Activated T-helper 2 cell treated with anti-CD3 and anti-CD28 coated beads, Interferon-gamma antibody, Interleukin-2, Interleukin-4, amounts not matched to agents 10 μg/mL and 5 μg/mL and 100 μg/mL, durations not matched to agents 14 hours and 24 hours and 36 hours (primary cell): Measurements from ENCODE around the gene TNXB. TPM values are rescaled to one million over a fixed set of nuclear protein-coding genes. Genes with fewer than 3 reads are reported as not detected.

ENCODE experiments used
- DNase-seq: peaks from one replicate; pipeline ENCODE4 v3.0.0; 2021; ENCODE audit warnings: low spot score
- H3K27ac Mint-ChIP-seq: one replicate; pipeline ENCODE4 v1.8.0; 2021; ENCODE audit warnings: mixed read lengths
- H3K27me3 Mint-ChIP-seq: one replicate; pipeline ENCODE4 v1.8.0; 2021; ENCODE audit warnings: low read depth, mixed read lengths
- H3K36me3 Mint-ChIP-seq: one replicate; pipeline ENCODE4 v1.8.0; 2021; ENCODE audit warnings: low read depth, mixed read lengths
- H3K4me1 Mint-ChIP-seq: one replicate; pipeline ENCODE4 v1.8.0; 2021; ENCODE audit warnings: low read depth, mixed read lengths
- H3K4me3 Mint-ChIP-seq: one replicate; pipeline ENCODE4 v1.8.0; 2021; ENCODE audit warnings: low read depth, mild to moderate bottlenecking, moderate library complexity, mixed read lengths
- H3K9me3 Mint-ChIP-seq: one replicate; pipeline ENCODE4 v1.8.0; 2021; ENCODE audit warnings: mixed read lengths
- intact Hi-C: fragments of 100-400 bp; cut with micrococcal nuclease; formaldehyde crosslinking; loops from one replicate; pipeline ENCODE4 v1.15.1; 2023
- total RNA-seq: library from RNA; stranded (reverse); gene quantifications from 2 replicates; pipeline ENCODE4 v1.2.3, GENCODE V29; 2022

The TNXB gene
- total RNA-seq, 1 donor from 2014 or later = 5.0 TPM

DNA sequence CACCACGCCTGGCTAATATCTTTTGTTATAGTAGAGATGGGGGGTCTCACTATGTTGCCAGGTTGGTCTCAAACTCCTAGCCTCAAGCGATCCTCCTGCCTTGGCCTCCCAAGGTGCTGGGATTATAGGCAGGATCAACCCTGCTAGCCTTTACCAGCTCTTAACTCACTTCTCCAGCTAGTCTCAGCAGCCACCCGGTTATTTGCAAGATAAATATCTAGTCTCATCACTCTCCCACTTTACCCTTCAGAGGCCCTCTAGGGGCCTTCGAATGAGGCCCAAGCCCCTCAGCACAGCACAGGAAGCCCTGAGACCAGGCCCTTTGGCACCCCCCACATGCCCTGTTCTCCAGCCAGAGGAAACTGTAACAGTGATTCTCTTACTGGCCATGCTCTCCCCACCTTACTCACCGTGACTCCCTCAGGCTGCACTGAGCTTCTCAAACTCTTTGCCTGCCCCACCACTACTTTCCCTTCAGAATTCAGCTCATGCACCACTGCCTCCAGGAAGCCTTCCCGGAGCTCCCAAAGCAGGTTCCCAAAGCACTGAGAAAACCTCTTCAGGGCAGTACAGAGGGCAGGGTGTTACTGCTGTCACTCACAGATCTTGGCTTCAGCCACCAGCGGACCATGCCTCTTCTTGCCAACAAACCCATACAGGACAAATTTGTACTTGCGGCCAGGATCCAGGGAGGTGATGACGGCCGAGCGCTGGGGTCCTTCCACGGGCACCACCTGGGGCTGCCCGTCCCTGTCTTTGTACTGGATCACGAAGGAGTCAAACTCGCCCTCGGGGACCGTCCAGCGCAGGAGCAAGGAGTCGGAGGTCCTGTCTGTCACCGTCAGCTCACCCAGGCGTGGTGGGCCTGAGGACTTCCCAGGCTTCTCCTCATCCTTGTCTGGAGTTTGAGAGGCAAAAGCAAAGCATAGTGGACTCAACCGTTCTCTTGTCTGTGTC is 25.0 kb downstream of the TNXB start:
- H3K36me3 Mint-ChIP-seq = no peaks in the 10 kb centered on the region
- no peak overlapping the region for H3K4me3 Mint-ChIP-seq
- no peaks in the 10 kb centered on the region for H3K9me3 Mint-ChIP-seq
- no peak for DNase-seq
- no peak overlapping the region for H3K27ac Mint-ChIP-seq
- intact Hi-C loops = no loop called here
- H3K27me3 Mint-ChIP-seq = peaks cover 54% of the 10 kb centered on the region
- peaks cover 10% of the 10 kb centered on the region for H3K4me1 Mint-ChIP-seq

DNA sequence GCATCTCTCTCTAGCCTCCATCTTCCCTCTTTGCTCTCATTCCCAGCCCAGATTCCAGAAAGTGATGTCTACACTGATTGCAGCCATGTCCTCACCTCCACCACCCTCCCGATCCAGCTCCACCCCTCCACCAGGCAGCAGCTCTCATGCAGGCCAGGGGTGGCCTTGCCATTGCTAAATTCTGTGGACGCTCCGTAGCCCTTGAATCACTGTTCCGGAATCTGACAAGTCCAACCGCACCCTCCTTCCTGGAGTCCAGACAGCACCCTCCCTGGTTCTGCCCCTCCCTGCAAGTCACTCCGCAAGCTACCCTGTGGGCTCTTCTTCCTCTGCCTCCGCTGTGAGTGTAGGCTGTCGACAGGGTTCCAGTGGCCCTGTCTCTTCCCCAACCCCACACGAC is 26.2 kb downstream of the TNXB start:
- no peak for DNase-seq
- no peak overlapping the region for H3K27ac Mint-ChIP-seq
- peaks cover 47% of the 10 kb centered on the region for H3K27me3 Mint-ChIP-seq
- H3K4me1 Mint-ChIP-seq = peaks cover 10% of the 10 kb centered on the region
- H3K4me3 Mint-ChIP-seq = no peak overlapping the region
- H3K36me3 Mint-ChIP-seq = no peaks in the 10 kb centered on the region
- intact Hi-C loops = no loop called here
- no peaks in the 10 kb centered on the region for H3K9me3 Mint-ChIP-seq

DNA sequence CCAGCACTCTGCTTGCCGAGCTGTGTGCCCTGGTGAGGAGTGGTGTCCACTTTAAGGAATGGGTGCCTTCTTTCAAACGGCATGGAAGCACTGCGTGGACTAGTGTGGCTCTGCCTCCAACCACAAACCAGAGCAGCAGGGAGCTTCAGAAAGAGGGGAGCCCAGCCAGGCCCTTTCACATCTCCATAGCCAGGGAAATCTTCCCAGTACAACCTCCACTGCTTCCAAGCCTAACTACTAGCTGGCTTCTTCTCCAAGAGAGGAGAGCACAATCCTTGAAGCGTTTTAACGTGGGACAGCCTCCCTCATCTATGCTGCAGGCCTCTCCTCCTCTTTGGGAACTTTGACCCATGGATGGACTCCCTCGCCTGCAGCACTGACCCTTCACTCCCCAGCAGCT is 26.7 kb downstream of the TNXB start:
- Mint-ChIP-seq H3K27ac (no peak overlapping the region), H3K27me3 (peaks cover 49% of the 10 kb centered on the region), H3K4me1 (peaks cover 10% of the 10 kb centered on the region), H3K4me3 (no peak overlapping the region), H3K9me3 (no peaks in the 10 kb centered on the region), H3K36me3 (no peaks in the 10 kb centered on the region)
- no peak for DNase-seq
- intact Hi-C loops = no loop called here

DNA sequence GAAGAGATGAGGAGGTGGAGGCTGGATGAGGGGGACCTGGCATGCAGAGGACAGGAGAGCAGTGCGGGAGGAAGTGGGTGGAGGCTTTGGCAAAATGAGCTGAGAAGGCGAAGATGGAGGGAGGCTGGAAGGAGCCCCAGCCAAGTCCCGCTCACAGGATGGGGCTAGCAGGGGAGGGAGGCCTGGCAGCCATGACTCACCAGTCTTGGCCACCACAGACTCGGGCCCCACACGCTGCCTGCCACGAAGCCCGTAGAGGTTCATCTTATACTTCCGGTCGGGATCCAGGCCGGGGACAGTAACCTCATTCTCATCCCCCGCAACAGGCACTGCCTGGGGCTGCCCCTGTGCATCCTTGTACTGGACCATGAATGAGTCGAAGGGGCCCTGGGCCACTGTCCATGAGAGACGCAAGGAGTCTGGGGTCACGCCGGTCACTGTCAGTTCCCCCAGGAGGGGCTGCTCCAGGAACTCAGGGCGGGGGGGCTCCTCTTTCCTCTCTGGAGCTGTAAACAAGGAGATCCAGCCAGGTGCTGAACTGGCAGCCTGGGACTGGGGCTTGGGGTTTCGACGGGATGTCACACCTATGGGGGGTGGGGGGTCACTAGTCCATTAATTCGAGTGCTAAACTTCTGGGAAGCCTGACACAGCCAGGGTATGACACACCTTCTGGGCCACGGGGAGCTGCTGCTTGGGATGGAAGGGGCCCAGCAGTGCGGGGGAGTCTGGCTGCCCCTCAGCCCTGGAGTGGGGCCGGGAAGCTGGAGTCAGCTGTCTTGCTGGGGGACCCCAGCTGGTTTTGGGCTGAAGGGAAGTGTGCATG is 27.8 kb downstream of the TNXB start:
- no peaks in the 10 kb centered on the region for H3K36me3 Mint-ChIP-seq
- intact Hi-C loops = no loop called here
- no peak for DNase-seq
- peaks cover 4% of the 10 kb centered on the region for H3K4me1 Mint-ChIP-seq
- no peaks in the 10 kb centered on the region for H3K9me3 Mint-ChIP-seq
- peaks cover 45% of the 10 kb centered on the region for H3K27me3 Mint-ChIP-seq
- H3K4me3 Mint-ChIP-seq = no peak overlapping the region
- H3K27ac Mint-ChIP-seq = no peak overlapping the region

DNA sequence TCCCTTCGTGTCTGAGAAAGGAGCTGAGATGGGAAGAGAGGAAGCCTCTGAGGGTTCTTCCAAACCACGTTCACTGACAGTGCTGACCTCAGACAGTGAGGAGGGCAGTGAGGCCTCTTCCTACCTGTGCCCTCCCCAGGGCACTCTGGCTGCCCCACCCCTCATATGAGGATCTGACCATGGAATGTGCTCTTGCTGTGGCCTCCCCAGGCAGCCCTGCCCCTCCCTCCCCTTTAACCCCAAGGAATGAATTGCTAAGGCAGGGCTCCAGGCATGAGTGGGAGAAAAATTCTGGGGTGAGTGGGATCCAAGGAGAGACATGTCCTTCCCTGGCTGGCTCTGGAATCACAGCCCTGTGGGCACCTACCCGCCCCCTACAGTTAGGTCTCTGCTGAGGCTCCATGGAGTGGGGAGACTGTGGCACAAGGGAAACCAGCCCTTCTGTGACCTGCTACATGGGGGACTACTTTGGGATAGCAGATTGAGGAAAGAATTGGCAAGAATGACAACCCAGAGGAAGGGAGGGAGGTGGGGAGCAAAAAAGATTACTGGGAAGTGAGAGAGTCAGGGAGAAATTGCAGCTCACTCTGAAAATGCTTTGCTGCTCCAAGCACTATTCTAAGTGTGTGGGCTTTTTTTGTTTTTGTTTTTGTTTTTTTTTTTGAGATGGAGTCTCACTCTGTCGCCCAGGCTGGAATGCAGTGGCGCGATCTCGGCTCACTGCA is 29.4 kb downstream of the TNXB start:
- Mint-ChIP-seq H3K4me1 (no peaks in the 10 kb centered on the region), H3K4me3 (no peak overlapping the region), H3K27ac (no peak overlapping the region), H3K9me3 (no peaks in the 10 kb centered on the region), H3K27me3 (peaks cover 39% of the 10 kb centered on the region), H3K36me3 (no peaks in the 10 kb centered on the region)
- no peak for DNase-seq
- intact Hi-C loops = no loop called here

DNA sequence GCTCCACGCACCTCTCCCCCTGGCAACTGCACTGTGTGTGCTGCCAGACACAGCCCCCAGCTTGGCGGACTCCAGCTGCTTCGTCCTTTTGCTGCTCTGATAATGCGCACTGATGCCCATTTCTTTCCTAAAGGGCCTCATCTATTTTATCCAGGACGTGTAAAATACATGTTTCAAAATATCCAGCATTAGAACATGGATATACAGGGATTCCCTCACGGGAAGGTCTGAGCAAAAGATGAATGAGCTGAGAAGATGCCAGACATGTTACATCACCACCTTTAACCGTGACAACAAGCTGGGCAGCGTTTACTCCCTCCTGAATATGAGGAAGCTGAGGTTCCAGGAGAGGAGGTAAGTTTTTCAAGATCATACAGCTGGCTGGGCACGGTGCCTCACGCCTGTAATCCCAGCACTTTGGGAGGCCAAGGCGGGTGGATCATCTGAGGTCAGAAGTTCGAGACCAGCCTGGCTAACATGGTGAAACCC is 32.8 kb downstream of the TNXB start:
- no peaks in the 10 kb centered on the region for H3K4me1 Mint-ChIP-seq
- H3K9me3 Mint-ChIP-seq = no peaks in the 10 kb centered on the region
- no peaks in the 10 kb centered on the region for H3K36me3 Mint-ChIP-seq
- intact Hi-C loops = no loop called here
- DNase-seq = no peak
- H3K4me3 Mint-ChIP-seq = no peak overlapping the region
- H3K27ac Mint-ChIP-seq = no peak overlapping the region
- H3K27me3 Mint-ChIP-seq = peaks cover 18% of the 10 kb centered on the region

DNA sequence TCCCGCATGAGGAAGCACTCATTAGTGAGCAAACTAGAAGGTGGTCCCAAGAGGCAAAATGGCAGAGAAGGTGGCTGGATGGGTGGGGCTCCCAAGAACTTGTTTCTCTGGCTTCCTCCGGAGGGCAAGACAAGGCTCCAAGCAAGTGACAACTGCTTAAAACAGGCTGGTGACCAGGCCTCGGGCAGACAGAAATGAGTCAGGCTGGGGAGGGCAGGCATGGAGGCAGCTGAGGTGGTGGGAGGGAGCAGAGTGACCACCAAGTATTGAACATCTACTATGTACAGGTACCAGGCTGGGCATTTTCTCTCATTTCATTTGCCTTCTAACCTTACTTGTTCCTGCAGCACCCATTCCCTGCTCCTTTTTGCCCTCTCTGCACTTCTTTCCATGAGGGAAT is 33.4 kb downstream of the TNXB start:
- H3K36me3 Mint-ChIP-seq = no peaks in the 10 kb centered on the region
- no peaks in the 10 kb centered on the region for H3K4me1 Mint-ChIP-seq
- H3K4me3 Mint-ChIP-seq = no peak overlapping the region
- H3K9me3 Mint-ChIP-seq = no peaks in the 10 kb centered on the region
- intact Hi-C loops = no loop called here
- H3K27me3 Mint-ChIP-seq = peaks cover 15% of the 10 kb centered on the region
- no peak overlapping the region for H3K27ac Mint-ChIP-seq
- no peak for DNase-seq

DNA sequence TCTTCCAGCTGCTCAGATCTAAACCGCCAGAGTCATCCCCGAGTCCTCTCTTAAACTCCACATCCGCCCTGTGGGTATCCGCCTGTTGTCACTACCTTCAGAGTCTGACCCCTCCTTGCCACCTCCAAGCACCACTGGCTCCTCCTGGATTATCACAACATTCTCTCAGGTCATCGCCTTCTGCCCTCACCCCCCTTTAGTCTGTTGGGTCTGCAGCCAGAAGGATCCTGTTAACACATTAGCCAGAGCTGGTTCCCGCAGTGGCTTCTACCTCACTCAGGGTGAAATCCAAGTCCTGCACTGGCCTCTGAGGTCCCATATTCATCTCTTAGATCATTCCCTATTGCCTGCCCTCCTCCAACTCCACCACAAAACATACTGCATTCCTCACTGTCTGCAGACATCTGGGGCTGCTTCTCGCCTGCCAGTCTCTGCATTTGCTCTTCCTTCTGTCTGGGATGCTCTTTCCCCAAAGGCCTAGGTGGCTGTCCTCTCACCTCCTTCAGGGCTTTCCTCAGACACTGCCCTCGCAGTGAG is 34.1 kb downstream of the TNXB start:
- H3K4me3 Mint-ChIP-seq = no peak overlapping the region
- no peaks in the 10 kb centered on the region for H3K9me3 Mint-ChIP-seq
- intact Hi-C loops = no loop called here
- no peaks in the 10 kb centered on the region for H3K4me1 Mint-ChIP-seq
- H3K27me3 Mint-ChIP-seq = peaks cover 10% of the 10 kb centered on the region
- no peak for DNase-seq
- H3K27ac Mint-ChIP-seq = no peak overlapping the region
- H3K36me3 Mint-ChIP-seq = no peaks in the 10 kb centered on the region

DNA sequence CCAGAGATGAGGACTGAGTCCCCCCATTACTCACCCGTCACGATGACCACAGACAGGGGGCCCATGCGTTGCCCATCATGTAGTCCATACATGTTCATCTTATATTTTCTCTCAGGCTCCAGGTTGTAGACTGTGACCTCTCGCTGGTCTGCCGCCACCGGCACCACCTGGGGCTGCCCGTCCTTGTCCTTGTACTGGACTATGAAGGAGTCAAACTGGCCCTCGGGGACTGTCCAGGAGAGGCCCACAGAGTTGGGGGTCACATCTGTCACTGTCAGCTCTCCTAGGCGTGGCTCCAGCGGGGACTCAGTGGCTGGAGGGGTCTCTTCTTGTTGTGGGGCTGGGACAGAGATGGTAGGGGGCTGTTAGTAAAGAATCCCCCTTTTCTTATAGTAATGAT is 35.5 kb downstream of the TNXB start:
- DNase-seq = no peak
- Mint-ChIP-seq H3K9me3 (no peaks in the 10 kb centered on the region), H3K27ac (no peak overlapping the region), H3K4me1 (no peaks in the 10 kb centered on the region), H3K4me3 (no peak overlapping the region), H3K27me3 (peaks cover 10% of the 10 kb centered on the region), H3K36me3 (no peaks in the 10 kb centered on the region)
- intact Hi-C loops = no loop called here

DNA sequence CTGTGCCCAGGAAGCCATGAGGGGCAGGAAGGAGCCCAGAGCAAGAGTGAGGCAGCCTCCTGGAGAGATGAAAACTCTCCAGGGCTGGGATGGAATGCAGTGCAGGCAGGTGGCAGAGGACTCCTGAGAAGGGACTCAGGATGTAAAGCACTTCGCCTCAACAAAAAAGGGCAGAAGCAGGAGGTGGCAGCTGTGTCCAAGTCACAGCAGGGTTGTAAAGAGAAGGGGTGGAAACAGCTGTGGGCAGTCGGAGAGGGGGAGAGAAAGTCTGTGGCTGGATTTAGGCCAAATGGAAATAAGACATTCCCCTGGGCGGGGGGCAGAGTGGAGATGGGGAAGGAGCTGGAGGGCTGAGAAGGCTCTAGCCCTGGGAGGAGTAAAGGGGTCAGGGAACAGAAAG is 36.0 kb downstream of the TNXB start:
- H3K9me3 Mint-ChIP-seq = no peaks in the 10 kb centered on the region
- H3K36me3 Mint-ChIP-seq = no peaks in the 10 kb centered on the region
- DNase-seq = no peak
- peaks cover 10% of the 10 kb centered on the region for H3K27me3 Mint-ChIP-seq
- H3K4me3 Mint-ChIP-seq = no peak overlapping the region
- intact Hi-C loops = no loop called here
- no peaks in the 10 kb centered on the region for H3K4me1 Mint-ChIP-seq
- H3K27ac Mint-ChIP-seq = no peak overlapping the region

DNA sequence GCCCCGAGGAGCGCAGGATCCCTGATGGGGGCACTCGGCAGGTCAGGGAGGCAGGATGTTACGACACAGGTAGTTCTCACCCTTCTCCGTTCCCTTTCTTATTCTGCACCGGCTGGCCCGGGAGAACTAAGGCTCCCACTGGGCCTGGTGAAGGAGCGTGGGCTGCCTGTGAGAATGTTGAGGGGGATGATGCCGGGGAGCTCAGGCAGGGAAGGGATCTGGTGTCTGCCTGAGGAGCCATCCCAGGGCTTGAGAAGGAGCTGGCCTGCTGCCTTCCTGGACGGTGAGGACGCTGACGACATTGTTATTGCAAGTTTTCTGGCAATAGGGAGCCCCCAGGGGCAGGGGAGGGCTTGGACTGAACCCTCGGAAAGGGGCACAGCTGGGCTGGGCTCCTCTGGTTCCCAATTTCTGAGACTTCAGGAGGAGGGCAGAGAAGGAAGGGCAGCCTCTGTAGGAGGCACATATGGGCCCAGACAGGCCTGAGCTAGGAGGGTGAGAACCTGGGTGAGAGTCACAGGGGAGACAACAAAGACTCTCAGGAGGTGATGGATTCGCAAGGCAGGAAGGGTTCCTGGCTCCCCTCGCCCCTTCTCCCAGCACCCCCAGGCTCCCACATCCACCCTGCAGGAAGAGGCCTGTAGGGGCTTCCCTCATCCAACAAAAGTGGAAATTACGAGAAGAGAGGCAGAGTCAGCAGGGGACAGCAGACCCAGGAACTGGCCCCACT is 38.2 kb downstream of the TNXB start:
- H3K27ac Mint-ChIP-seq = no peak overlapping the region
- no peaks in the 10 kb centered on the region for H3K4me1 Mint-ChIP-seq
- DNase-seq = no peak
- peaks cover 8% of the 10 kb centered on the region for H3K27me3 Mint-ChIP-seq
- no peak overlapping the region for H3K4me3 Mint-ChIP-seq
- H3K36me3 Mint-ChIP-seq = no peaks in the 10 kb centered on the region
- intact Hi-C loops = no loop called here
- no peaks in the 10 kb centered on the region for H3K9me3 Mint-ChIP-seq
